Upper lobe of right lung (tissue), 1 donor: ENCODE measurements around the gene NOP10. TPM values are rescaled to one million over a fixed set of nuclear protein-coding genes. Genes with fewer than 3 reads are reported as not detected.
"Not testable (repeated sequence)": the region's sequence is repeated elsewhere in the genome, so short reads cannot be mapped to it uniquely, and the experiment has no call there.

Source experiments
- ATAC-seq: fragments of 200-7000 bp; cut with Tn5 transposase; one replicate; pipeline ENCODE4 v1.9.1; 2020; ENCODE audit warnings: mild to moderate bottlenecking, moderate library complexity
- DNase-seq: peaks from one replicate; pipeline ENCODE4 v3.0.0-alpha.2; 2020
- H3K27ac ChIP-seq: fragments of 200-600 bp; one replicate; pipeline ENCODE4 v1.8.0; 2022
- H3K27me3 ChIP-seq: fragments of 200-600 bp; one replicate; pipeline ENCODE4 v1.8.0; 2022; ENCODE audit warnings: mild to moderate bottlenecking
- H3K36me3 ChIP-seq: fragments of 200-600 bp; one replicate; pipeline ENCODE4 v1.8.0; 2022
- H3K4me1 ChIP-seq: fragments of 200-600 bp; one replicate; pipeline ENCODE4 v1.8.0; 2022
- H3K4me3 ChIP-seq: fragments of 200-600 bp; one replicate; pipeline ENCODE4 v1.8.0; 2022; ENCODE audit warnings: mild to moderate bottlenecking
- H3K9me3 ChIP-seq: fragments of 200-600 bp; one replicate; pipeline ENCODE4 v1.8.0; 2022
- CTCF ChIP-seq: fragments of 200-600 bp; IDR thresholded peaks from one replicate; pipeline ENCODE4 v1.8.0; 2022; ENCODE audit warnings: antibody characterized with exemption
- intact Hi-C: fragments of 100-400 bp; cut with DNase I; formaldehyde crosslinking; loops from one replicate; pipeline ENCODE4 v1.11.0; 2022
- total RNA-seq: library from RNA; stranded (reverse); fragmentation: NEBNext Ultra II Directional; extraction: Animal tissue kit (Norgen Biotek cat#: 25700); gene quantifications from one replicate; pipeline ENCODE4 v1.2.1, GENCODE V29; 2021
- donor health status: DM: no; HTN: yes; CAD: no; lungs with severe emphysema.

NOP10 gene
- total RNA-seq, 1 donor from 2014 or later, result 161 TPM

- ATAC-seq (no peak), DNase-seq (peak; percentile 11)
- Histone ChIP-seq H3K27ac (no peak overlapping the region), H3K4me3 (no peak overlapping the region), H3K9me3 (no peaks in the 10 kb centered on the region), H3K36me3 (peaks cover 10% of the 10 kb centered on the region), H3K4me1 (no peaks in the 10 kb centered on the region), H3K27me3 (no peaks in the 10 kb centered on the region)
- TF ChIP-seq CTCF, result no peak
- intact Hi-C loops, result no loop called here
Measured at GRCh38 chr15:34354286-34354685, 11.3 kb upstream of the NOP10 start.

DNA sequence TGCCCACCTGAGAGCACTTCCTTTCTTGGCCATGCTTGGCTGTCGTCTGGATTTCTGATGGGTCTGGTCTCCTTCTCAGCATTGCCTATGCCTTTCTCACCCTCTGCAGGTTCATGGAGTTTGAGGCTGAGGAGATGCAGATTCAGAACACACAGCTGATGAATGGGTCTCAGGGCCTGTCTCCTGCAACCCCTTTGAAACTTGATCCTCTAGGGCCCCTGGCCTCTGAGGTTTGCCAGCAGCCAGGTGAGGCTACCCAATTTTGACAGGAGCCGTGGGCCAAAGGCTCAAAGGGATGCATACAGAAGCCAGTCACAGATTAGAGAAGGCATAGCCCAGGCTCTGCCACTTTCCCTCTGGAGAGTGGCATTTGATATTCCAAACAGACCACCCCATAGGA lies 10.7 kb upstream of the NOP10 start:
- no peak overlapping the region for H3K4me3 ChIP-seq
- H3K9me3 ChIP-seq, result no peaks in the 10 kb centered on the region
- intact Hi-C loops, result no loop called here
- no peaks in the 10 kb centered on the region for H3K4me1 ChIP-seq
- ATAC-seq (no peak), DNase-seq (peak; percentile 16)
- H3K36me3 ChIP-seq, result peaks cover 6% of the 10 kb centered on the region
- H3K27ac ChIP-seq, result no peak overlapping the region
- no peak for TF ChIP-seq CTCF
- H3K27me3 ChIP-seq, result no peaks in the 10 kb centered on the region

GRCh38 chr15:34352996-34353395 lies 10.1 kb upstream of the NOP10 start:
- H3K27me3 ChIP-seq, intact Hi-C loops, H3K4me3 ChIP-seq, H3K9me3 ChIP-seq, H3K27ac ChIP-seq, H3K4me1 ChIP-seq, ATAC-seq, H3K36me3 ChIP-seq: not testable (repeated sequence)
- DNase-seq, result peak; percentile 33

GRCh38 chr15:34349769-34350168 lies 6.8 kb upstream of the NOP10 start:
- Histone ChIP-seq H3K4me3 (no peak overlapping the region), H3K27ac (no peak overlapping the region), H3K4me1 (no peaks in the 10 kb centered on the region), H3K9me3 (no peaks in the 10 kb centered on the region), H3K27me3 (no peaks in the 10 kb centered on the region), H3K36me3 (no peaks in the 10 kb centered on the region)
- intact Hi-C loops, result no loop called here
- TF ChIP-seq CTCF, result no peak
- no peak for ATAC-seq
- DNase-seq, result no peak

- no peak for ATAC-seq
- Histone ChIP-seq H3K4me3 (no peak overlapping the region), H3K9me3 (no peaks in the 10 kb centered on the region), H3K27ac (no peak overlapping the region), H3K4me1 (no peaks in the 10 kb centered on the region), H3K27me3 (no peaks in the 10 kb centered on the region), H3K36me3 (no peaks in the 10 kb centered on the region)
- TF ChIP-seq CTCF, result no peak
- intact Hi-C loops, result no loop called here
- no peak for DNase-seq
Measured at GRCh38 chr15:34348735-34349300, 5.9 kb upstream of the NOP10 start.

DNA sequence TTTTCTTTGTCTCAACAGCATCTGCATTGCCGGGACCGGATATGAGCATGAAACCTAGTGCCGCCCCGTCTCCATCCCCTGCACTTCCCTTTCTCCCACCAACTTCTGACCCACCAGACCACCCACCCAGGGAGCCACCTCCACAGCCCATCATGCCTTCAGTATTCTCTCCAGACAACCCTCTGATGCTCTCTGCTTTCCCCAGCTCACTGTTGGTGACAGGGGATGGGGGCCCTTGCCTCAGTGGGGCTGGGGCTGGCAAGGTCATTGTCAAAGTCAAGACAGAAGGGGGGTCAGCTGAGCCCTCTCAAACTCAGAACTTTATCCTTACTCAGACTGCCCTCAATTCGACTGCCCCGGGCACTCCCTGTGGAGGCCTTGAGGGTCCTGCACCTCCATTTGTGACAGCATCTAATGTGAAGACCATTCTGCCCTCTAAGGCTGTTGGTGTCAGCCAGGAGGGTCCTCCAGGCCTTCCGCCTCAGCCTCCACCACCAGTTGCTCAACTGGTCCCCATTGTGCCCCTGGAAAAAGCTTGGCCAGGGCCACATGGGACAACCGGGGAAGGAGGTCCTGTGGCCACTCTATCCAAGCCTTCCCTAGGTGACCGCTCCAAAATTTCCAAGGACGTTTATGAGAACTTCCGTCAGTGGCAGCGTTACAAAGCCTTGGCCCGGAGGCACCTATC lies 5.2 kb upstream of the NOP10 start:
- H3K4me3 ChIP-seq, result no peak overlapping the region
- H3K36me3 ChIP-seq, result no peaks in the 10 kb centered on the region
- H3K27me3 ChIP-seq, result no peaks in the 10 kb centered on the region
- no peaks in the 10 kb centered on the region for H3K4me1 ChIP-seq
- TF ChIP-seq CTCF, result no peak
- no peaks in the 10 kb centered on the region for H3K9me3 ChIP-seq
- peak; percentile 56 for DNase-seq
- no peak for ATAC-seq
- no peak overlapping the region for H3K27ac ChIP-seq
- intact Hi-C loops, result no loop called here

DNA sequence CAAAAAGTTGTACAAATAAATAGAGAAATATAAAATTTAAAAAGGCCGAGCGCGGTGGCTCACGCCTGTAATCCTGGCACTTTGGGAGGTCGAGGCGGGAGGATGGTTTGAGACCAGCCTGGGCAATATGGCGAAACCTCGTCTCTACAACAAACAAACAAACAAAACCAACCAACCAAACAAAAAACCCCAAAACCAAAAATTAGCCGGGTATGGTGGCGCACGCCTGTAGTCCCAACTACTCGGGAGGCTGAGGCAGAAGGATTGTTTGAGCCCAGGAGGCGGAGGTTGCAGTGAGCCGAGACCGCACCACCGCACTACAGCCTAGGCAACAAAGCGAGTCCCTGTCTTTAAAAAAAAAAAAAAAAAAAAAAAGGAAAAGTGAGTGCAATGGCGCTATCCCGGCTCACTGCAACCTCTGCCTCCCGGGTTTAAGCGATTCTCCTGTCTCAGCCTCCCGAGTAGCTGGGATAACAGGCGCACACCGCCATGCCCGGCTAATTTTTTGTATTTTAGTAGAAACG lies 661 bp downstream of the NOP10 start:
- H3K27me3 ChIP-seq, intact Hi-C loops, ATAC-seq, H3K9me3 ChIP-seq, H3K4me1 ChIP-seq: not testable (repeated sequence)
- peak overlapping the region; percentile 82 for H3K4me3 ChIP-seq
- peak; percentile 57 for DNase-seq
- H3K36me3 ChIP-seq, result peaks cover 31% of the 10 kb centered on the region
- H3K27ac ChIP-seq, result peak overlapping the region; percentile 85
